BLaER1 treated with 17β-estradiol and CSF1 and Interleukin-3, amounts not matched to agents 10 nM and 100 nM (cell line): ENCODE data around the gene PTPRN2.
A peak's percentile ranks its signal among the peaks of the same experiment; 100 is the strongest.

ENCODE experiments used
- H3K27ac ChIP-seq, 11 experiments: shearing (Covaris generic); formaldehyde crosslinking; 2 replicates each; pipeline ENCODE4 v1.8.1; 2022
- H3K27me3 ChIP-seq, 11 experiments: shearing (Covaris generic); formaldehyde crosslinking; 2 replicates each; pipeline ENCODE4 v1.8.1; 2022
- H3K36me3 ChIP-seq, 11 experiments: shearing (Covaris generic); formaldehyde crosslinking; 2 replicates each; pipeline ENCODE4 v1.8.1; 2022
- H3K4me1 ChIP-seq, 10 experiments: shearing (Covaris generic); formaldehyde crosslinking; 2 replicates each; pipeline ENCODE4 v1.8.1; 2022
- H3K4me2 ChIP-seq, 11 experiments: shearing (Covaris generic); formaldehyde crosslinking; 2 replicates each; pipeline ENCODE4 v1.8.1; 2022
- H3K4me3 ChIP-seq, 10 experiments: shearing (Covaris generic); formaldehyde crosslinking; 2 replicates each; pipeline ENCODE4 v1.8.1; 2022
- H3K9ac ChIP-seq, 11 experiments: shearing (Covaris generic); formaldehyde crosslinking; 2 replicates each; pipeline ENCODE4 v1.8.1; 2022
- H3K9me3 ChIP-seq, 11 experiments: shearing (Covaris generic); formaldehyde crosslinking; replicated peaks in 1 of 11; 2 replicates each; pipeline ENCODE4 v1.8.1; 2022
- H4K20me1 ChIP-seq, 11 experiments: shearing (Covaris generic); formaldehyde crosslinking; 2 replicates each; pipeline ENCODE4 v1.8.1; 2022
- Cebpa-rat ChIP-seq, 11 experiments: shearing (Covaris generic); IDR thresholded peaks; 2 replicates each; pipeline ENCODE4 v1.8.1; 2022

Gene PTPRN2

DNA sequence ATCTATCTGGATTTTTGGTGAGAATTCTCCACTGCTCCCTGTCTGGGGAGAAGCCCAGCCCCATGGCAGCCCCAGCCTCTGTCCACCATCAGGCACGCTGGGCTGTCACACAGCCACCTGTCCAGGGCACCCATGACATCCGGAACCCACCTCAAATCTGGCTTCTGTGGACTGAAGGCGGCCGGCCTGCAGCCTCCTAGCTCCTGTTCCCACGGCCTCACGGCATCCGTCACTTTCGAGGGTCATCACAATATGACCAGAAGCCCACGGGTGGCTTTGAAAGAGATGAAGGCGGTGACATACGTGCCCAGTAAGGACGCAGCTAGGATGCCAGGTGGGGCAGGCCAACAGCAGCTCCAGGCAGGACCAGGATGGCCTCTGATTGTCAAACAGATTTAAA, 140.9 kb downstream of the PTPRN2 start:
- Histone ChIP-seq H4K20me1 (peaks cover 0 to 6% (median 0%) of the 10 kb centered on the region in 11 experiments; a peak in 1 of 22 replicates), H3K36me3 (no peaks in the 10 kb centered on the region), H3K4me1 (peaks cover 13 to 38% (median 36%) of the 10 kb centered on the region in 10 experiments), H3K27ac (no peak overlapping the region), H3K4me3 (no peak overlapping the region), H3K9ac (no peak overlapping the region), H3K9me3 (no peaks in the 10 kb centered on the region; a peak in 1 of 22 replicates), H3K4me2 (no peak overlapping the region), H3K27me3 (peaks cover 0 to 3% (median 0%) of the 10 kb centered on the region in 11 experiments; a peak in 1 of 22 replicates)
- no peak for TF ChIP-seq Cebpa-rat (IDR thresholded peaks at IDR 0.05)

DNA sequence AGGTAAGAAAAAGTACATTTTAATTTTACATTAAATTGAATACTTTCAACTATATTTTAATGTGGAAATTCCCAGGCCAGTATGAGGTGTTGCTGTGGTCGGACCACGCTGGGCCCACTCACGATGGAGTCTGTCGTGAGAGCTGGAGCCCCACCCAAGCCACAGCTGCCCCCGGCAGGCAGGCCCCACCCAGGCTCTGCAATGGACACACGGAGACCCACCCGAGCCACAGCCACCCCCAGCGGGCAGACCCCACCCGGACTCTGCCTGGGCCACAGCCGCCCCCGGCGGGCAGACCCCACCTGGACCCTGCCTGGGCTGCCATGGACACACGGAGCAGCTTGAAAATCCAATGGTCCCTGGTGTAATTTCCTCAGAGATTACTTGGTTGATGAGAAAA, 141.3 kb downstream of the PTPRN2 start:
- Histone ChIP-seq H3K27ac (no peak overlapping the region), H3K9me3 (peaks cover 0 to 3% (median 0%) of the 10 kb centered on the region in 11 experiments; a peak in 5 of 22 replicates), H3K36me3 (no peaks in the 10 kb centered on the region), H3K4me1 (peaks cover 13 to 38% (median 36%) of the 10 kb centered on the region in 10 experiments), H3K9ac (no peak overlapping the region), H4K20me1 (peaks cover 0 to 6% (median 0%) of the 10 kb centered on the region in 11 experiments; a peak in 1 of 22 replicates), H3K27me3 (peaks cover 0 to 3% (median 0%) of the 10 kb centered on the region in 11 experiments; a peak in 1 of 22 replicates), H3K4me3 (no peak overlapping the region), H3K4me2 (no peak overlapping the region)
- TF ChIP-seq Cebpa-rat (IDR thresholded peaks at IDR 0.05) = no peak

DNA sequence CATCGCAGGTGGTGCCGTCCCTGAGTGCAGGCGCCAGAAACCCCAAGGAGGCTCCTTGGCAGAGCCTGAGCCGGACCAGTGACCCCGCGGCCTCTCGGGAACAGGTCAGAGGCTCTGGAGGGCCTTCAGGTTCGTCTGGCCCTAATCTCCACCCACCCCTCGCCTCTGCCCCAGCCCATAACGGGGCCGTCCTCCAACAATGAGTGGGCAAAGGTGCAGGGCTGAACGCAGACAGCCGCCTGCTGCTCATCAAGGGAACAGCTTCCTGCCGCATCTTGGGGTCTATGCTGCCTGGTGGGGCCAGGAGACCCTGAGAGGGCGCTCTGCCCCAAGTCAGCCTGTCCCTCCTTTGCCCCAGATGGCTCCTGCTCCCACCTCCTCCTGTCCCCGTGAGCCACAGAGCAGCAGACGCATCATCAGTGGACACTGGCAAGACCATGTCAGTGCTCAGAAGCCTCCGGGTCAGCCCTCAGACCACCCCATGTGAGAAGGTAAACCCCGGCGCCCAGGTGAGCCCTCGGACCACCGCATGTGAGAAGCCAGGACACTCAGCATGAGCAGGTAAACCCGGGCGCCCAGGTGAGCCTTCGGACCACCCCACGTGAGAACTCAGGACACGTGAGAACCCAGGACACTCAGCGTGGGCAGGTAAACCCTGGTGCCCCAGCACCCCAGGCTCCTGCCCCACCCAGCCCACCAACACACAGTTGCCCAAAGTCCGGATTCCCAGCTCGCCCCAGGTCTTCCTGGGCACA, 142.0 kb downstream of the PTPRN2 start:
- no peaks in the 10 kb centered on the region for H3K36me3 ChIP-seq
- no peak overlapping the region for H3K27ac ChIP-seq
- peaks cover 13 to 38% (median 36%) of the 10 kb centered on the region in 10 experiments for H3K4me1 ChIP-seq
- TF ChIP-seq Cebpa-rat (IDR thresholded peaks at IDR 0.05) = no peak
- H3K4me3 ChIP-seq = no peak overlapping the region
- H3K9ac ChIP-seq = no peak overlapping the region; a peak in 1 of 22 replicates
- peaks cover 0 to 9% (median 0%) of the 10 kb centered on the region in 11 experiments; a peak in 7 of 22 replicates for H3K9me3 ChIP-seq
- peaks cover 0 to 3% (median 0%) of the 10 kb centered on the region in 11 experiments; a peak in 1 of 22 replicates for H3K27me3 ChIP-seq
- peak overlapping the region in 6 of 11 experiments; percentile 44 to 71 (median 59); a peak in 11 of 22 replicates for H3K4me2 ChIP-seq
- peaks cover 0 to 6% (median 0%) of the 10 kb centered on the region in 11 experiments; a peak in 1 of 22 replicates for H4K20me1 ChIP-seq

DNA sequence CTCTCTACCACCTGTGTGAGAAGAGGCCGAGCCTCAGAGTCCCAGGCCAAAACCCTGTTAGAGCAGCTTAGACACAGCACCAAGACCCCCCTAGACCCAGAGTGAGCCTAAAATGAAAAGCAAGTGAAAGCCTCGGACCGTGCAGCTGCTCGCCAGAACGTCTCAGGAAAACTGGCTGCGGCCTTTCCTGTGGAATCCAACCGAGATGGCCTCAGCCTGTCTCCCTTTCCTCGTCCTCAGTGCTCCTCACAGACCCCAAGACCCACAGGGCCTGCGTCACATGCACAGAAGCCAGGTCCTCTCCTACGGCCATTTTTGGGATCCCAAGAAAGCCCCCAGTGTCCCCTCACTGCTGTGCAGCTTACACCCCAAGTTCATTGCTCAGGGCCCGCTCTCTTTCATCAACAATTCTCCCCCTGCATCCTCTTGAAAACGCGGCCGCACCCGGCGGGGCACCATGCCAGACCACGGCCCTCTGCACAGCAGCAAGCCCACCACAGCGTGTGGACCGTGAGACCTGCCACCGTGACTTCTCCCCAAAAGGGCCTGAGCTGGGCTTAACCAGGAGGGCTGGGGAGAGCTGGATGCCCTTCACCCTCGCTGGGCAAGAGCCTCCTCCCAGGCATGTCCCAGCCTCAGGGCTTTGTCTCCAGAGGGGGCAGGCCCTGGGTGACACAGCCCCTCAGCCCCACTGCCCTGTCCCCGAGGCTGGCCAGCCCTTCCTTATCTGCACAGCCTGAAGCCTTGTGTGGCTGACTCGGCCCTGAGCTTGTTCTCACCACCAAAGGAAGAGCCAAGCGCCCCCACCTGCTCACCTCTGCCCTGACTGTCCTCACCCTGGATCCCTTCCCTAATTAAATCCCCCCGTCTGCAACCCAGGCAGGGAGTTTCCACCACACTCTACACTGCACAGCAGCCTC, 142.9 kb downstream of the PTPRN2 start:
- Histone ChIP-seq H3K4me1 (peaks cover 13 to 38% (median 36%) of the 10 kb centered on the region in 10 experiments), H3K4me2 (peak overlapping the region in 8 of 11 experiments; percentile 35 to 71 (median 59); a peak in 15 of 22 replicates), H3K4me3 (no peak overlapping the region), H3K9me3 (peaks cover 0 to 11% (median 0%) of the 10 kb centered on the region in 11 experiments; a peak in 7 of 22 replicates), H4K20me1 (0 out of 22 replicates have a peak, but pooled peaks cover 0 to 6% (median 0%) of the 10 kb centered on the region in 11 experiments), H3K27me3 (peaks cover 0 to 3% (median 0%) of the 10 kb centered on the region in 11 experiments; a peak in 1 of 22 replicates), H3K27ac (no peak overlapping the region), H3K9ac (no peak overlapping the region; a peak in 1 of 22 replicates), H3K36me3 (no peaks in the 10 kb centered on the region)
- TF ChIP-seq Cebpa-rat (IDR thresholded peaks at IDR 0.05) = no peak

DNA sequence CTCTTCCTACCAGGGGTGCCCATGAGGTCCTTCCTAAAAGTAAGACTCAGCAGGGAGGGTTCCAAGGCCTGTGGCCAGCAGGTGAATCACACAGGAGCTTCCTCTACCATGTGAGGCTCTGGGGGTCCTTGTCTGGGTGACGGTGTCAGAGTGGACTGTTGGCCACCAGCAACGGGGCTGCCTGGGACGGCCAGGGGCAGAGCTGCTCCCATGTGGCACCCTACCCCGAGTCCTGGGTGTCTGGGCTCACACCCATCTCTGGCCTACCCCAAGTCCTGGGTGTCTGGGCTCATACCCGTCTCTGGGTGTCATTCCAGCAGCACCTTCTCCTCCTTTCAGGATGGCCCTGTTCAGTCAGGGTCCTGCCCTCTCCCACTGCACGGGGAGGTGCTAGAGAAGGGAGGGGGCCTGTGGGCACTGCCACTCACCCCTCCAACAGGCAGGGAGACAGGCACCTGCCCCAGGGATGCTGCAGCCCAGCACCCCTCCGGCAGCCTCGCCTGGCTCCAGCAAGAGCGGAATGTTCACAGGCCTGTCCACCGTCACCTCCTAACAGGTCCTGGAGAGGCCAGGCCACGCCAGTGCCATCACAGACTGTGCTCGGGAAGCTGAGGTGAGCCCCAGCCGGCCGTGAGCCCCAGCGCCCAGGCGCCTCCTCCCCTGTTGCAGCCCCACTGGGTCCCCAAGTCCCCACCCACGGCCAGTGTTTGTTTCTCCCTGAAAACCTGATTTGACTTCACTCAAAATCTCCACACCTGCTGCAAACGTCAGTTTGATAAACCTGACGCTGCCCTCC, 143.7 kb downstream of the PTPRN2 start:
- peaks cover 0 to 3% (median 0%) of the 10 kb centered on the region in 11 experiments; a peak in 1 of 22 replicates for H3K27me3 ChIP-seq
- no peaks in the 10 kb centered on the region for H3K36me3 ChIP-seq
- TF ChIP-seq Cebpa-rat (IDR thresholded peaks at IDR 0.05) = no peak
- H3K4me3 ChIP-seq = no peak overlapping the region
- H3K27ac ChIP-seq = no peak overlapping the region
- H3K4me1 ChIP-seq = peaks cover 13 to 38% (median 36%) of the 10 kb centered on the region in 10 experiments
- peaks cover 0 to 11% (median 0%) of the 10 kb centered on the region in 11 experiments; a peak in 7 of 22 replicates for H3K9me3 ChIP-seq
- H3K9ac ChIP-seq = no peak overlapping the region
- peak overlapping the region in 10 of 11 experiments; percentile 35 to 71 (median 64); a peak in 16 of 22 replicates for H3K4me2 ChIP-seq
- H4K20me1 ChIP-seq = 0 out of 22 replicates have a peak, but pooled peaks cover 0 to 6% (median 0%) of the 10 kb centered on the region in 11 experiments

DNA sequence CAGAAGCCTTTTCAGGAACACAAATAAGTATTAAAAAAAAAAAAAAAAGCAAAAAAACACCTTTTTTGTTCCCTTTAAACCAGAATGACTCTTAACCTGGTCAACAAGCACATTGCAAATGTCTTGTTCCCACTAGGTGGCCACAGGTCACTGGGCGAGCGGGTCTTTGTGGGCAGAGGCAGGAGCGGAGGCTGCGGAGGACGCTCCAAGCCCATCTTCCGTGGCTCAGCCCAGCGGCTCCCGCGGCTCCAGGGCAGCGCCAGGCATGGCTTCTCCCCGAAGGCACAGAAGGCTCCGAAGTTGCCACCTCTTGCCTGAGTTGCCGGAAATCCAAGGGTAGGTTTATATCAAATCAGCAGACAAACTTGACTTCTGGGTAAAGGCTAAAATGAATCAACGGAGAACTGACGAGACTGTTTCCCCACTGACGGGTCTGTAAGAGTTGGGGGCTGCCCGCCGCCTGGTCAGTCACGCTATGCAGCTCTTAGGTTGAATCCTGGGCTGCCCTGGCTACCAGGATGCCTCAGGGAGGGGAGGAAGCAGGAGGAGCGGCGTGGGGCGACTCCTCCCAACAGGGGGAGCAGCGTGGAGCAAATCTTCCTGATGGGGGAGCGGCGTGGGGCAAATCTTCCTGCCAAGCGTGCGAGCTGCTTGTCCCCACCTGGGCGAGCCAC, 144.5 kb downstream of the PTPRN2 start:
- Histone ChIP-seq H3K9me3 (peaks cover 0 to 11% (median 0%) of the 10 kb centered on the region in 11 experiments; a peak in 7 of 22 replicates), H3K9ac (peak overlapping the region in 1 of 11 experiments; percentile 2; a peak in 1 of 22 replicates), H3K27ac (no peak overlapping the region), H3K36me3 (no peaks in the 10 kb centered on the region), H3K4me1 (peaks cover 13 to 38% (median 36%) of the 10 kb centered on the region in 10 experiments), H3K4me2 (peak overlapping the region; percentile 23 to 71 (median 64)), H3K27me3 (peaks cover 0 to 3% (median 0%) of the 10 kb centered on the region in 11 experiments; a peak in 1 of 22 replicates), H3K4me3 (no peak overlapping the region), H4K20me1 (0 out of 22 replicates have a peak, but pooled peaks cover 0 to 6% (median 0%) of the 10 kb centered on the region in 11 experiments)
- TF ChIP-seq Cebpa-rat (IDR thresholded peaks at IDR 0.05) = no peak

DNA sequence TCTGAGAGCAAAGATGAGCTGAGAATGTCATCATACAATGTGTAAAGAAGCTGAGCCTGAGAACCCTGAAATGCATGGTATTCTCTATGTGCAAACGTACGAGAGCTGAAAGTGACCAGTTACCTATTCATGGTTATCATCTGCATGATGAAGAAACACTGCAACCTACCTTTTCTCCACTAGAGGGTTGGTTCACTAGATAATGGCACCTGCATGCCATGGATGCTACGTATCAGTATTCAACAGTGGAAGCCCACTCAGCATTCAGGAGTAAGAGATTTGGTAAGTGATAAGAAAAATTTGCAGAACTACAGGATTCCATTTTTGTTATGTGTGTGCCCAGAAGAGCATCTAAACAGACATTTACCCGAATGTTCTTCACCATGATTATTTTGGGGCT, 145.4 kb downstream of the PTPRN2 start:
- H3K4me3 ChIP-seq = no peak overlapping the region
- no peak overlapping the region for H3K9ac ChIP-seq
- H3K4me1 ChIP-seq = peaks cover 13 to 38% (median 36%) of the 10 kb centered on the region in 10 experiments
- no peak overlapping the region for H3K27ac ChIP-seq
- H3K36me3 ChIP-seq = no peaks in the 10 kb centered on the region
- no peak for TF ChIP-seq Cebpa-rat (IDR thresholded peaks at IDR 0.05)
- H3K9me3 ChIP-seq = peaks cover 0 to 11% (median 0%) of the 10 kb centered on the region in 11 experiments; a peak in 7 of 22 replicates
- H3K27me3 ChIP-seq = peaks cover 0 to 3% (median 0%) of the 10 kb centered on the region in 11 experiments; a peak in 1 of 22 replicates
- H3K4me2 ChIP-seq = peak overlapping the region; percentile 23 to 71 (median 64)
- 0 out of 22 replicates have a peak, but pooled peaks cover 0 to under 1% (median 0%) of the 10 kb centered on the region in 11 experiments for H4K20me1 ChIP-seq
